ENCODE results near the gene RDH13. TPM values are rescaled to one million over a fixed set of nuclear protein-coding genes. Genes with fewer than 3 reads are reported as not detected.
A peak's percentile ranks its signal among the peaks of the same experiment; 100 is the strongest.
"Not testable (repeated sequence)": the region's sequence is repeated elsewhere in the genome, so short reads cannot be mapped to it uniquely, and the experiment has no call there.

RDH13 gene
- 100 to 1,000 TPM in 3 of 4 donors, 10 to 100 TPM in 1; 93.2 to 146 (median 134) TPM for total RNA-seq

DNA sequence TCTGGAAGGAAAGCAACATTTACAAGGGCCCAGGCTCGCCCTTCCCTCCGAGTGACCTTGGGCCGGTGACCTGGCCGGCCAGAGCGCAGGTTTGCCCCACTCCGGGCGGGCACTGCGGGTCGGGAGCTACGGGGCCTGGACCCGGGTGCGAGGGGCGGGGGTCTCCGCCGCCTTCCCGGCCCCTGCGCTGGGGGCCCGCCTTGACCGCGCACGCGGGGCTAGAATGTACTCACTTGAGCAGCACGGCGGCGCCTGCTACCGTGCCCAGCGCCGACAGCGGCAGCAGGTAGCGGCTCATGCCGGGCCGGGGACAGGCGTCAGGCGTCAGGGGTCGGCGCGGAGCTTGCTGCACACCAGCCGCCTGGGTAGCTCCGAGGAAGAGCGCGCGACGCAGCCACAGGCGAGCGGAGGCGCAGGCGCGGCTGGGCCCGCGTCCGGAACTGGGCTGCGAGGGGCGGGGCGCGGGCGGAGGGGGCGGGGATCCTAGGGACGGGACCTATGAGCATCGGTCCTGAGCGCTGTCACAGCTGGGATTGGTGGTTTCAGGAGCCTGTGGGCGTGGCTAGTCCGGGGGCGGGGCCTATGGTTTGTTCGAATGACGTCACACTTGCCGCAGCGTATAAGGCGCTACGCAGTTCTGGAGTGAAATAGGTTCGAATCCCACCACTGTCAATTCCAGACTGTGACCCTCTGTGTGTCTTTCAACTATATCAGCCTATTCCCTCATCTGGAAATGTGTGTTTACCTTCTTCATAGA, at the start of gene RDH13:
RDH13 (minus strand) TSS at position 414 of the 757 bp plus-strand sequence; CDS start at position 298, 116 bp downstream.
- peak within 1 kb of the TSS; percentile 58 for H3K4me3 ChIP-seq (ENCODE audit: low read depth, poor library complexity, severe bottlenecking)
- TF ChIP-seq CTCF (IDR thresholded peaks at IDR 0.05), result no peak
- WGBS, 2 donors, result 1 to 2% methylated on average over 38 to 51 of the region's 70 CpGs
- DNase-seq (ENCODE audit: low spot score in 2 of 2), result peak; percentile 93 to 99
- intact Hi-C loops (cut with DNase I; ENCODE audit: low total_unique reads), result no loop called here

- intact Hi-C loops (cut with DNase I; ENCODE audit: low total_unique reads), result no loop called here
- no peak for TF ChIP-seq CTCF (IDR thresholded peaks at IDR 0.05)
- TF ChIP-seq POLR2A (IDR thresholded peaks at IDR 0.05), result no peak
- 87 to 91% methylated on average over 23 to 25 of the region's 25 CpGs for WGBS, 2 donors
- no peak for DNase-seq (ENCODE audit: low spot score in 2 of 2)
- no peak overlapping the region for H3K4me3 ChIP-seq (ENCODE audit: low read depth, poor library complexity, severe bottlenecking)
Measured at GRCh38 chr19:55112246-55112776, 49.4 kb upstream of the RDH13 start.

DNA sequence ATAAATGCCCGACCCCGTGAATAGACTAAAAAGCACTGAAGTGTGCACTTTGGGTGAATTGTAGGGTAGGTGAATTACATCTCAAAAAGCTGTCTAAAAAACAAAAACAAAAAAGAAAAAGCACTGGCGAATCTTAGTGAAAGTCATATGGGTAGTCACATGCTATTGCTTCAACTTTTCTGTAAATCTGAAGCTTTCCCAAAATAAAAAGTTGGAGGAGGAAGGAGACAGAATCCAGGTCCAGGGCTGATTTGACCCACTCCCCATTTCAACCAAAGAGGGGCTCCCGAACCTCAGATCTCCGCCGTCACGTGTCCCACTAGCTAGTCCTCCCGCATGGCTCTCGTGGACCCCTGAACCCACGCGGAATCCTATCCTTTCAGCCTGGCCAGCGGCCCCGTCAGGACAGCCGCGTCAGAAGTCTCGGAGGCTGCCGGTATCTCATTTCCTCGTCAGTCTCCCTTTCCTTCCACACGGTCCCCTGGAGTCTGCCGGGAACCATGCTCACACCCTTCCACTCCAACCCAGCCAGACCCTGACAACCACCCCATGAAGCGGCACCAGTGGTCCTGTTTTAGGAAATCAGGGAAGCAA, 48.4 kb upstream of the RDH13 start:
- TF ChIP-seq POLR2A (IDR thresholded peaks at IDR 0.05) (no peak), CTCF (IDR thresholded peaks at IDR 0.05) (no peak)
- no peak for DNase-seq (ENCODE audit: low spot score in 2 of 2)
- no peak overlapping the region for H3K4me3 ChIP-seq (ENCODE audit: low read depth, poor library complexity, severe bottlenecking)
- WGBS, 2 donors, result 64 to 75% methylated on average over 21 of the region's 21 CpGs
- intact Hi-C loops (cut with DNase I; ENCODE audit: low total_unique reads), result no loop called here

DNA sequence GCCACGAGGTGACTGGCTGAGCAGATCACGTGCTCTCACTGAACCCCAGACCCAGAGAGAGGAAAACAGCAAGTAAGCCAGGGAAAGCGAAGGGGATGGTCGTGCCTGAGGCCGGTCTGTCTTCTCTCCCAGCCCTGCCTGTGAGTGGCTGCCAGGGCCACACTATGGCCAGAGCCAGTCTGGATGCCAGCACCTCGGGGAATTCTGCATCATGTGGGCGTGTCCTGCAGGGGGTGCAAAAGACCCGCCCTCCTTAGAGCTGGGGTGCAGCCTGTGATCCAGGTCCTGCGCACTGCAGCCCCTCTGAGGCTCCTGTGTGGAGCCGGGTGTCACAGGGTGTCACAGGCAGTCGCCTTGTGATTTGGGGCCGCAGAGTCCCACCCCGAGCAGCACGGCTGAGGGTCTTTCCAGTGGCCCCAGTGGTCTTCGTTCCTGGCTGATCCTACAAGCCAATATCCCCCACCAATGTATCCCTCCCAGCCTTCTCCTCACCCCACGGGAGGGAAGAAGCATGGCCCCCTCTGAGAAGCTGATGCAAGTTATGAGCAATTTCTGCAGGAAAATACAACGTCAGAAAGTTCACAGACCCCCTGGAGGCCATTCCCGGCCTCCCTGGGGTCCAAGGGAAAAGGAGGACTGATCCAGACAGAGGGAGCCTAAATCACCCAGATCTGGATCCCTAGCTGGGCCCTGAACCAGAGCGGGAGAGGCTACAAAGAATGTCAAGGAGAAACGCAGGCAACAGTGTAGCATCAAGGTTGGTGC, 46.8 kb upstream of the RDH13 start:
- WGBS, 2 donors, result 77 to 80% methylated on average over 19 to 20 of the region's 20 CpGs
- intact Hi-C loops (cut with DNase I; ENCODE audit: low total_unique reads), result no loop called here
- TF ChIP-seq CTCF (IDR thresholded peaks at IDR 0.05) (no peak), POLR2A (IDR thresholded peaks at IDR 0.05) (no peak)
- no peak overlapping the region for H3K4me3 ChIP-seq (ENCODE audit: low read depth, poor library complexity, severe bottlenecking)
- no peak for DNase-seq (ENCODE audit: low spot score in 2 of 2)

GRCh38 chr19:55107252-55107651, 44.3 kb upstream of the RDH13 start:
- DNase-seq (ENCODE audit: low spot score in 2 of 2); H3K4me3 ChIP-seq (ENCODE audit: low read depth, poor library complexity, severe bottlenecking); intact Hi-C loops (cut with DNase I; ENCODE audit: low total_unique reads): not testable (repeated sequence)
- 93 to 98% methylated on average over 3 of the region's 3 CpGs for WGBS, 2 donors

DNA sequence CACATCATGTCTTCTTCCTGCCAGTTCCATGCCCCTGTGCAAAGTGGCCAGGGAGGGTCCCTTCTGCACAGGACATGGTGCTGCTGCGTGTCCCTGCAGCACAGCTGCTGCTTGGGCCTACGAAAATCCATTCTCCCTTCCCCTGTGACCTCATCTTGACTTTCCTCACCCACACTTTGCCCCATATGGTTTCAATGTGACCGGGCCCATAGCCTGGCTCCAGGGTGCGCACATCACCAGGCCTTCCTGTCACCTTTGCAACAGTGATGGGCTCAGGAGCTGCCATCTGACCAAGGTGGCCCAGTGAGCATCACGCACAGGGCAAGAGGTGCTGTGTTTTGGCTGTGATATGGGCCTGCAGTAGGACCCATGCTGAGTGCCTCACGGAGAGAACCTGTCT, 43.6 kb upstream of the RDH13 start:
- intact Hi-C loops (cut with DNase I; ENCODE audit: low total_unique reads), result no loop called here
- DNase-seq (ENCODE audit: low spot score in 2 of 2), result no peak
- 83 to 91% methylated on average over 6 of the region's 6 CpGs for WGBS, 2 donors
- TF ChIP-seq CTCF (IDR thresholded peaks at IDR 0.05) (no peak), POLR2A (IDR thresholded peaks at IDR 0.05) (no peak)
- no peak overlapping the region for H3K4me3 ChIP-seq (ENCODE audit: low read depth, poor library complexity, severe bottlenecking)

All from lower leg skin (tissue), 4 donors.